Measurements from ENCODE around the gene SPATA3.
"Not testable (repeated sequence)": the region's sequence is repeated elsewhere in the genome, so short reads cannot be mapped to it uniquely, and the experiment has no call there.

SPATA3 gene

GRCh38 chr2:230968314-230968713 lies 27.6 kb upstream of the SPATA3 start:
- not testable (repeated sequence) for DNase-seq (ENCODE audit: extremely low read depth in 1 of 2, low read depth in 1 of 2)

GRCh38 chr2:230968921-230969658 lies 26.8 kb upstream of the SPATA3 start:
- no peak for DNase-seq (ENCODE audit: extremely low read depth in 1 of 2, low read depth in 1 of 2)

- DNase-seq (ENCODE audit: extremely low read depth in 1 of 2, low read depth in 1 of 2) = no peak
Measured at GRCh38 chr2:230969659-230970015, 26.3 kb upstream of the SPATA3 start.

GRCh38 chr2:230972046-230972445 lies 23.9 kb upstream of the SPATA3 start:
- DNase-seq (ENCODE audit: extremely low read depth in 1 of 2, low read depth in 1 of 2) = no peak

- peak; percentile 45 to 50 for DNase-seq (ENCODE audit: extremely low read depth in 1 of 2, low read depth in 1 of 2)
Measured at GRCh38 chr2:230974096-230974913, 21.6 kb upstream of the SPATA3 start.

GRCh38 chr2:230975927-230976326 lies 20.0 kb upstream of the SPATA3 start:
- DNase-seq (ENCODE audit: extremely low read depth in 1 of 2, low read depth in 1 of 2) = no peak

- no peak for DNase-seq (ENCODE audit: extremely low read depth in 1 of 2, low read depth in 1 of 2)
Measured at GRCh38 chr2:230976671-230977171, 19.2 kb upstream of the SPATA3 start.

GRCh38 chr2:230980468-230980867 lies 15.5 kb upstream of the SPATA3 start:
- no peak for DNase-seq (ENCODE audit: extremely low read depth in 1 of 2, low read depth in 1 of 2)

GRCh38 chr2:230981704-230982103 lies 14.2 kb upstream of the SPATA3 start:
- no peak for DNase-seq (ENCODE audit: extremely low read depth in 1 of 2, low read depth in 1 of 2)

- DNase-seq (ENCODE audit: extremely low read depth in 1 of 2, low read depth in 1 of 2) = no peak
Measured at GRCh38 chr2:230982126-230982525, 13.8 kb upstream of the SPATA3 start.

- DNase-seq (ENCODE audit: extremely low read depth in 1 of 2, low read depth in 1 of 2) = no peak
Measured at GRCh38 chr2:230982528-230982927, 13.4 kb upstream of the SPATA3 start.

- no peak for DNase-seq (ENCODE audit: extremely low read depth in 1 of 2, low read depth in 1 of 2)
Measured at GRCh38 chr2:230983566-230983965, 12.4 kb upstream of the SPATA3 start.

GRCh38 chr2:230984393-230985220 lies 11.3 kb upstream of the SPATA3 start:
- no peak for DNase-seq (ENCODE audit: extremely low read depth in 1 of 2, low read depth in 1 of 2)

GRCh38 chr2:230985519-230986231 lies 10.2 kb upstream of the SPATA3 start:
- DNase-seq (ENCODE audit: extremely low read depth in 1 of 2, low read depth in 1 of 2) = no peak

GRCh38 chr2:230986520-230987136 lies 9.3 kb upstream of the SPATA3 start:
- no peak for DNase-seq (ENCODE audit: extremely low read depth in 1 of 2, low read depth in 1 of 2)

GRCh38 chr2:230987137-230988020 lies 8.5 kb upstream of the SPATA3 start:
- DNase-seq (ENCODE audit: extremely low read depth in 1 of 2, low read depth in 1 of 2) = peak; percentile 34 to 74

- no peak for DNase-seq (ENCODE audit: extremely low read depth in 1 of 2, low read depth in 1 of 2)
Measured at GRCh38 chr2:230989731-230990130, 6.2 kb upstream of the SPATA3 start.

- no peak for DNase-seq (ENCODE audit: extremely low read depth in 1 of 2, low read depth in 1 of 2)
Measured at GRCh38 chr2:230990131-230990898, 5.6 kb upstream of the SPATA3 start.

GRCh38 chr2:230990899-230991150 lies 5.1 kb upstream of the SPATA3 start:
- DNase-seq (ENCODE audit: extremely low read depth in 1 of 2, low read depth in 1 of 2) = no peak
